Hepatocyte (in vitro differentiated cells): ENCODE measurements around the gene GRIA1.

ENCODE experiments used
- CTCF ChIP-seq: fragments of 200-600 bp; sonication (generic); IDR thresholded peaks from 2 replicates; pipeline ENCODE4 v1.5.1; 2016; ENCODE audit warnings: antibody characterized with exemption, mild to moderate bottlenecking; ENCODE audit not compliant: poor library complexity
- EZH2 ChIP-seq: fragments of 200-600 bp; sonication (generic); IDR thresholded peaks from 2 replicates; pipeline ENCODE4 v1.6.1; 2016; ENCODE audit warnings: antibody characterized with exemption, mild to moderate bottlenecking, borderline replicate concordance
- EZH2phosphoT487 ChIP-seq: fragments of 200-600 bp; sonication (generic); IDR thresholded peaks from one replicate; pipeline ENCODE4 v1.6.1; 2018; ENCODE audit warnings: antibody characterized with exemption, mild to moderate bottlenecking, low read depth, moderate library complexity; ENCODE audit not compliant: unreplicated experiment, severe bottlenecking

GRCh38 chr5:153659039-153659736, 168.7 kb downstream of the GRIA1 start:
- TF ChIP-seq CTCF (no peak), EZH2phosphoT487 (no peak), EZH2 (no peak)
